ENCODE results near the gene USP5. TPM values are rescaled to one million over a fixed set of nuclear protein-coding genes. Genes with fewer than 3 reads are reported as not detected.

The USP5 gene
- total and polyA plus RNA-seq, 2 donors (not counting 1 experiment from before 2014, with no cell fraction given) = 35.1 to 59.7 TPM

GRCh38 chr12:6849427-6849826 is 2.5 kb upstream of the USP5 start:
- ChIA-PET POLR2A (no interaction called here), CTCF (interaction anchor here (1.7 to 6.7 kb wide), 3 partner anchors 13 to 90 kb away, joined by 3 to 136 read pairs (median 11); partner anchors contain the start of genes SPSB2 and TPI1)
- no peak overlapping the region for H3K4me2 ChIP-seq (replicated peaks; ENCODE audit: low read depth, low read length, poor library complexity, severe bottlenecking)
- H3K9me3 ChIP-seq (ENCODE audit: control extremely low read depth in 1 of 3, control insufficient read depth in 2 of 3, insufficient read depth in 1 of 3, low read length in 2 of 3) = no peaks in the 10 kb centered on the region
- H3K9me3 Mint-ChIP-seq (ENCODE audit: insufficient read depth) = no peaks in the 10 kb centered on the region
- ATAC-seq (ENCODE audit: low read depth) = no peak
- intact Hi-C loops (cut with micrococcal nuclease) = no loop called here
- H3K79me2 ChIP-seq (ENCODE audit: control insufficient read depth, insufficient read depth, low read length) = peaks cover 12% of the 10 kb centered on the region
- H3K27me3 Mint-ChIP-seq = no peaks in the 10 kb centered on the region
- H3K4me3 ChIP-seq (ENCODE audit: control extremely low read depth in 1 of 5, extremely low read depth in 1 of 5, insufficient read depth in 1 of 5, low read depth in 2 of 5, low read length in 4 of 5) = no peak overlapping the region
- no peak overlapping the region for H3K4me3 Mint-ChIP-seq
- H3K4me1 Mint-ChIP-seq = peaks cover 23% of the 10 kb centered on the region
- no peak overlapping the region for H2AFZ ChIP-seq (ENCODE audit: insufficient read depth, low read depth, low read length, poor library complexity, severe bottlenecking)
- H3K27me3 ChIP-seq (replicated peaks in 1 of 4; ENCODE audit: control extremely low read depth in 1 of 4, control insufficient read depth in 3 of 4, insufficient read depth in 4 of 4, low read length in 3 of 4) = no peaks in the 10 kb centered on the region
- no peak overlapping the region for H3K27ac ChIP-seq (ENCODE audit: low read length in 2 of 2)
- H3K36me3 ChIP-seq (replicated peaks in 1 of 2; ENCODE audit: control extremely low read depth in 1 of 2, control insufficient read depth in 1 of 2, extremely low read depth in 1 of 2, insufficient read depth in 2 of 2, low read length in 1 of 2) = peaks cover 0 to 4% of the 10 kb centered on the region in 2 experiments
- no peak overlapping the region for H3K9ac ChIP-seq (ENCODE audit: low read length)
- DNase-seq = no peak
- H3K27ac Mint-ChIP-seq = no peak overlapping the region
- WGBS (ENCODE audit: insufficient coverage) = 0% methylated on average over 1 of the region's 2 CpGs
- H4K20me1 ChIP-seq (ENCODE audit: control insufficient read depth, insufficient read depth, low read length, poor library complexity, severe bottlenecking) = no peaks in the 10 kb centered on the region
- H3K4me1 ChIP-seq (ENCODE audit: control insufficient read depth in 2 of 2, insufficient read depth in 2 of 2, low read length in 2 of 2) = peaks cover 6 to 23% of the 10 kb centered on the region in 2 donors
- TF ChIP-seq EZH2 (IDR thresholded peaks at IDR 0.05; ENCODE audit: borderline replicate concordance, insufficient read depth, low read depth, low read length, poor library complexity, severe bottlenecking) (no peak), CTCF (IDR thresholded peaks at IDR 0.05) (no peak)

GRCh38 chr12:6849976-6850560 is 1.9 kb upstream of the USP5 start:
- peaks cover 0 to 5% of the 10 kb centered on the region in 2 experiments for H3K36me3 ChIP-seq (replicated peaks in 1 of 2; ENCODE audit: control extremely low read depth in 1 of 2, control insufficient read depth in 1 of 2, extremely low read depth in 1 of 2, insufficient read depth in 2 of 2, low read length in 1 of 2)
- H4K20me1 ChIP-seq (ENCODE audit: control insufficient read depth, insufficient read depth, low read length, poor library complexity, severe bottlenecking) = no peaks in the 10 kb centered on the region
- no peak overlapping the region for H3K4me3 ChIP-seq (ENCODE audit: control extremely low read depth in 1 of 5, extremely low read depth in 1 of 5, insufficient read depth in 1 of 5, low read depth in 2 of 5, low read length in 4 of 5)
- DNase-seq = no peak
- no peak overlapping the region for H3K4me2 ChIP-seq (replicated peaks; ENCODE audit: low read depth, low read length, poor library complexity, severe bottlenecking)
- Mint-ChIP-seq H3K9me3 (ENCODE audit: insufficient read depth) (no peaks in the 10 kb centered on the region), H3K4me1 (peaks cover 23% of the 10 kb centered on the region), H3K4me3 (no peak overlapping the region), H3K27me3 (no peaks in the 10 kb centered on the region), H3K27ac (no peak overlapping the region)
- peaks cover 6 to 23% of the 10 kb centered on the region in 2 donors for H3K4me1 ChIP-seq (ENCODE audit: control insufficient read depth in 2 of 2, insufficient read depth in 2 of 2, low read length in 2 of 2)
- no peak overlapping the region for H3K27ac ChIP-seq (ENCODE audit: low read length in 2 of 2)
- POLR2A ChIA-PET = interaction anchor here (3.6 kb wide), 1 partner anchor 22 kb away, joined by 29 read pairs; the partner anchor contains the start of gene SPSB2
- WGBS (ENCODE audit: insufficient coverage) = 93% methylated on average over 8 of the region's 10 CpGs
- H2AFZ ChIP-seq (ENCODE audit: insufficient read depth, low read depth, low read length, poor library complexity, severe bottlenecking) = no peak overlapping the region
- H3K27me3 ChIP-seq (replicated peaks in 1 of 4; ENCODE audit: control extremely low read depth in 1 of 4, control insufficient read depth in 3 of 4, insufficient read depth in 4 of 4, low read length in 3 of 4) = no peaks in the 10 kb centered on the region
- no peak for TF ChIP-seq CTCF (IDR thresholded peaks at IDR 0.05)
- TF ChIP-seq EZH2 (IDR thresholded peaks at IDR 0.05; ENCODE audit: borderline replicate concordance, insufficient read depth, low read depth, low read length, poor library complexity, severe bottlenecking) = no peak
- ATAC-seq (ENCODE audit: low read depth) = no peak
- H3K79me2 ChIP-seq (ENCODE audit: control insufficient read depth, insufficient read depth, low read length) = peaks cover 18% of the 10 kb centered on the region
- H3K9me3 ChIP-seq (ENCODE audit: control extremely low read depth in 1 of 3, control insufficient read depth in 2 of 3, insufficient read depth in 1 of 3, low read length in 2 of 3) = no peaks in the 10 kb centered on the region
- CTCF ChIA-PET = interaction anchor here (1.7 to 6.7 kb wide), 3 partner anchors 14 to 90 kb away, joined by 3 to 136 read pairs (median 11); partner anchors contain the start of genes SPSB2 and TPI1
- H3K9ac ChIP-seq (ENCODE audit: low read length) = no peak overlapping the region
- intact Hi-C loops (cut with micrococcal nuclease) = loop anchor here (5.0 kb wide), 3 partner anchors 83 to 293 kb away; partner anchors contain the start of genes IFFO1 and PTMS

Measured in B cell (primary cell).